ENCODE measurements around the gene COMMD1.
A peak's percentile ranks its signal among the peaks of the same experiment; 100 is the strongest.
"Not testable (repeated sequence)": the region's sequence is repeated elsewhere in the genome, so short reads cannot be mapped to it uniquely, and the experiment has no call there.

The COMMD1 gene

GRCh38 chr2:61966087-61966727 is 60.7 kb downstream of the COMMD1 start:
- no peak for DNase-seq (ENCODE audit: low spot score)

- no peak for DNase-seq (ENCODE audit: low spot score)
Observed at GRCh38 chr2:61967262-61967661, 61.8 kb downstream of the COMMD1 start.

- no peak for DNase-seq (ENCODE audit: low spot score)
Observed at GRCh38 chr2:61969376-61969775, 63.9 kb downstream of the COMMD1 start.

- no peak for DNase-seq (ENCODE audit: low spot score)
Observed at GRCh38 chr2:61970807-61971556, 65.5 kb downstream of the COMMD1 start.

- peak; percentile 63 for DNase-seq (ENCODE audit: low spot score)
Observed at GRCh38 chr2:61978522-61978921, 73.0 kb downstream of the COMMD1 start.

- DNase-seq (ENCODE audit: low spot score), result no peak
Observed at GRCh38 chr2:61980758-61981157, 75.3 kb downstream of the COMMD1 start.

- DNase-seq (ENCODE audit: low spot score), result no peak
Observed at GRCh38 chr2:61984682-61985081, 79.2 kb downstream of the COMMD1 start.

GRCh38 chr2:61988462-61989366 is 83.2 kb downstream of the COMMD1 start:
- DNase-seq (ENCODE audit: low spot score), result no peak

- peak; percentile 39 for DNase-seq (ENCODE audit: low spot score)
Observed at GRCh38 chr2:61993422-61994024, 88.0 kb downstream of the COMMD1 start.

- no peak for DNase-seq (ENCODE audit: low spot score)
Observed at GRCh38 chr2:61994531-61994930, 89.1 kb downstream of the COMMD1 start.

GRCh38 chr2:61995065-61995464 is 89.6 kb downstream of the COMMD1 start:
- DNase-seq (ENCODE audit: low spot score), result no peak

- no peak for DNase-seq (ENCODE audit: low spot score)
Observed at GRCh38 chr2:61995515-61995914, 90.0 kb downstream of the COMMD1 start.

GRCh38 chr2:61998426-61998825 is 93.0 kb downstream of the COMMD1 start:
- no peak for DNase-seq (ENCODE audit: low spot score)

GRCh38 chr2:62000538-62000937 is 95.1 kb downstream of the COMMD1 start:
- no peak for DNase-seq (ENCODE audit: low spot score)

GRCh38 chr2:62001431-62001830 is 96.0 kb downstream of the COMMD1 start:
- DNase-seq (ENCODE audit: low spot score), result no peak

- DNase-seq (ENCODE audit: low spot score), result not testable (repeated sequence)
Observed at GRCh38 chr2:62004428-62004827, 99.0 kb downstream of the COMMD1 start.

- DNase-seq (ENCODE audit: low spot score), result no peak
Observed at GRCh38 chr2:62007555-62007954, 102.1 kb downstream of the COMMD1 start.

- DNase-seq (ENCODE audit: low spot score), result no peak
Observed at GRCh38 chr2:62010632-62011256, 105.3 kb downstream of the COMMD1 start.

- DNase-seq (ENCODE audit: low spot score), result no peak
Observed at GRCh38 chr2:62013641-62014040, 108.2 kb downstream of the COMMD1 start.

GRCh38 chr2:62014102-62014501 is 108.6 kb downstream of the COMMD1 start:
- DNase-seq (ENCODE audit: low spot score), result peak; percentile 78

- DNase-seq (ENCODE audit: low spot score), result no peak
Observed at GRCh38 chr2:62016957-62017356, 111.5 kb downstream of the COMMD1 start.

- DNase-seq (ENCODE audit: low spot score), result no peak
Observed at GRCh38 chr2:62029910-62030309, 124.4 kb downstream of the COMMD1 start.
